GM12878 (cell line): ENCODE measurements around the gene ZBTB38.

ENCODE experiments used
- CREB1 ChIP-seq: IDR thresholded peaks from 2 replicates; pipeline ENCODE4 v1.6.1; 2012; ENCODE audit warnings: low read depth, mild to moderate bottlenecking, inconsistent platforms
- CTCF ChIP-seq, 3 experiments: IDR thresholded peaks in 2 of 3; conservative IDR thresholded peaks in 1 of 3; 2 replicates each; pipeline ENCODE4 v1.5.1; 2011; ENCODE audit warnings: low read depth in 3 of 3, low read length in 3 of 3, mild to moderate bottlenecking in 3 of 3, control low read depth in 2 of 3, moderate library complexity in 2 of 3, inconsistent platforms in 1 of 3, mixed read lengths in 1 of 3; ENCODE audit not compliant: control insufficient read depth in 2 of 3, insufficient read depth in 1 of 3; ENCODE audit errors: extremely low read depth in 1 of 3
- JUND ChIP-seq: IDR thresholded peaks from 2 replicates; pipeline ENCODE4 v1.6.1; 2012; ENCODE audit warnings: low read depth, mild to moderate bottlenecking, low read length, improper control_type of control experiment, moderate library complexity
- MAX ChIP-seq: IDR thresholded peaks from 2 replicates; pipeline ENCODE4 v1.6.1; 2012; ENCODE audit warnings: low read depth, low read length, improper control_type of control experiment
- POLR2AphosphoS5 ChIP-seq: IDR thresholded peaks from 2 replicates; pipeline ENCODE4 v1.6.1; 2011; ENCODE audit warnings: mild to moderate bottlenecking, low read length, inconsistent platforms
- SP1 ChIP-seq: IDR thresholded peaks from one replicate; pipeline ENCODE4 v1.6.1; 2011; ENCODE audit warnings: low read depth, low read length

- no peak for TF ChIP-seq CTCF (IDR thresholded peaks at IDR 0.05 in 2 of 3, conservative IDR thresholded peaks at IDR 0.05 in 1 of 3; ENCODE audit: control insufficient read depth in 2 of 3, extremely low read depth in 1 of 3, insufficient read depth in 1 of 3, low read depth in 3 of 3, low read length in 3 of 3)
- no peak for TF ChIP-seq SP1
- TF ChIP-seq JUND: no peak
- TF ChIP-seq POLR2AphosphoS5: no peak
- TF ChIP-seq MAX: no peak
- no peak for TF ChIP-seq CREB1
Observed at GRCh38 chr3:141373232-141373631, 4.9 kb downstream of the ZBTB38 start.
